ENCODE measurements around the gene AGRN.

AGRN gene

GRCh38 chr1:1020000-1020404, at the start of gene AGRN:
Gene AGRN (plus strand): TSS chr1:1020120. CDS start chr1:1020173, 53 bp downstream.
- TF ChIP-seq, protein P1, sequence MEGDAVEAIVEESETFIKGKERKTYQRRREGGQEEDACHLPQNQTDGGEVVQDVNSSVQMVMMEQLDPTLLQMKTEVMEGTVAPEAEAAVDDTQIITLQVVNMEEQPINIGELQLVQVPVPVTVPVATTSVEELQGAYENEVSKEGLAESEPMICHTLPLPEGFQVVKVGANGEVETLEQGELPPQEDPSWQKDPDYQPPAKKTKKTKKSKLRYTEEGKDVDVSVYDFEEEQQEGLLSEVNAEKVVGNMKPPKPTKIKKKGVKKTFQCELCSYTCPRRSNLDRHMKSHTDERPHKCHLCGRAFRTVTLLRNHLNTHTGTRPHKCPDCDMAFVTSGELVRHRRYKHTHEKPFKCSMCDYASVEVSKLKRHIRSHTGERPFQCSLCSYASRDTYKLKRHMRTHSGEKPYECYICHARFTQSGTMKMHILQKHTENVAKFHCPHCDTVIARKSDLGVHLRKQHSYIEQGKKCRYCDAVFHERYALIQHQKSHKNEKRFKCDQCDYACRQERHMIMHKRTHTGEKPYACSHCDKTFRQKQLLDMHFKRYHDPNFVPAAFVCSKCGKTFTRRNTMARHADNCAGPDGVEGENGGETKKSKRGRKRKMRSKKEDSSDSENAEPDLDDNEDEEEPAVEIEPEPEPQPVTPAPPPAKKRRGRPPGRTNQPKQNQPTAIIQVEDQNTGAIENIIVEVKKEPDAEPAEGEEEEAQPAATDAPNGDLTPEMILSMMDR (IDR thresholded peaks at IDR 0.05; ENCODE audit: extremely low read depth, missing control alignments), result no peak
- peak; percentile 89 for DNase-seq (ENCODE audit: low spot score)

DNA sequence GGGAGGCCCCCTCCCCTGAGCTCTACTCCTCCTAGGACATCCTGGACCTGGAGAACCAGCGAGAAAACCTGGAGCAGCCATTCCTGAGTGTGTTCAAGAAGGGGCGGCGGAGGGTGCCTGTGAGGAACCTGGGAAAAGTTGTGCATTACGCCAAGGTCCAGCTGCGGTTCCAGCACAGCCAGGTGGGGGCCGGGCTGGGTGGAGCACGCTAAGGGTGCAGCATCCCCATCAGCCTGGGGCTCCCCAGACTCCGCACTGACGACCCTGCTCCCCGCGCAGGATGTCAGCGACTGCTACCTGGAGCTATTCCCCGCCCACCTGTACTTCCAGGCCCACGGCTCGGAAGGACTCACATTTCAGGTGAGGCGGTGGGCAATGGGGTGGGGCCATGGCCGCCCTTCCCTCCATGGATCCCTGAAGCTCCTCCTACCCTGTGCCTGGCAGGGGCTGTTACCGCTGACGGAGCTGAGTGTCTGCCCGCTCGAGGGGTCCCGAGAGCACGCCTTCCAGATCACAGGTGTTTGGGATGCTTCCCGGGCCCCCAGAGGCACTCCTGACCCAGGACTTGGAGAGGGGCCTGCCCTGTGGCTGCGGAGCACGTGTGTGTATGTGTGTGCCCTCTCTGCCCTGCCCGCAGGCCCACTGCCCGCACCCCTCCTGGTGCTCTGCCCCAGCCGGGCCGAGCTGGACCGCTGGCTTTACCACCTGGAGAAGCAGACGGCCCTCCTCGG, 49.5 kb upstream of the AGRN start:
- DNase-seq (ENCODE audit: low spot score), result no peak

GRCh38 chr1:970973-971730, 48.8 kb upstream of the AGRN start:
- TF ChIP-seq, protein P1 (IDR thresholded peaks at IDR 0.05; ENCODE audit: extremely low read depth, missing control alignments), result no peak

More for the DNA sequence above, 49.5 kb upstream of the AGRN start:
- TF ChIP-seq, protein P1 (IDR thresholded peaks at IDR 0.05; ENCODE audit: extremely low read depth, missing control alignments), result no peak

DNA sequence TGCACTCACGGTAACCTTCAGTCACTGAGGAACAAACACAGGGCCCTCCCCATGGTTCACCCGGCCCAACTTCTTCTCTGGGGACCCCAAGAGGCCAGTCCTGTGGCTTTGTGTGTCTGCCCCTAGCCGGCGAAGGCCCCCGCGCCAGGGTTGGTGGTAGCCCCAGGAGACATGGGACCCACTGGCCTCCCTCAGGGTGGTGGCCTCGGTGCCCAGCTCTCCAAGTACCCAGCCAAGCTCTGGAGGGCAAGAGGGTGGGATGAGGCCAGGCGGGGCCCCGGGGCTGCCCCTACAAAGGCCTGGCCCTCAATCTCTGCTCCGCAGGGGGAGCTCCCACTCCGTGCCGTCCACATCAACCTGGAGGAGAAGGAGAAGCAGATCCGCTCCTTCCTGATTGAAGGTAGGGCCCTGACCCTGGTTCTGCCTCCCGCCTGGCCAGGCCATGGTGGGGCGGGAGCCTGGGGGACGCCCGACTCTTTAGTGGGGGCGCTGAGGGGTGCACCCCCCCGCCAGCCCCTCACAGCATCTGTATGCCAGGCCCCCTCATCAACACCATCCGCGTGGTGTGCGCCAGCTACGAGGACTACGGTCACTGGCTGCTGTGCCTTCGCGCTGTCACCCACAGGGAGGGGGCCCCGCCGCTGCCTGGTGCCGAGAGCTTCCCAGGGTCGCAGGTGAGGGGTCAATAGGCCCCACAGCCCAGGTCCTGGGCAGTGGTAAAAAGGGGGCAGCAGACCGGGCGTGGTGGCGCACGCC, 48.0 kb upstream of the AGRN start:
- no peak for DNase-seq (ENCODE audit: low spot score)
- TF ChIP-seq, protein P1 (IDR thresholded peaks at IDR 0.05; ENCODE audit: extremely low read depth, missing control alignments), result no peak

More at GRCh38 chr1:970973-971730, 48.8 kb upstream of the AGRN start:
- DNase-seq (ENCODE audit: low spot score), result no peak

DNA sequence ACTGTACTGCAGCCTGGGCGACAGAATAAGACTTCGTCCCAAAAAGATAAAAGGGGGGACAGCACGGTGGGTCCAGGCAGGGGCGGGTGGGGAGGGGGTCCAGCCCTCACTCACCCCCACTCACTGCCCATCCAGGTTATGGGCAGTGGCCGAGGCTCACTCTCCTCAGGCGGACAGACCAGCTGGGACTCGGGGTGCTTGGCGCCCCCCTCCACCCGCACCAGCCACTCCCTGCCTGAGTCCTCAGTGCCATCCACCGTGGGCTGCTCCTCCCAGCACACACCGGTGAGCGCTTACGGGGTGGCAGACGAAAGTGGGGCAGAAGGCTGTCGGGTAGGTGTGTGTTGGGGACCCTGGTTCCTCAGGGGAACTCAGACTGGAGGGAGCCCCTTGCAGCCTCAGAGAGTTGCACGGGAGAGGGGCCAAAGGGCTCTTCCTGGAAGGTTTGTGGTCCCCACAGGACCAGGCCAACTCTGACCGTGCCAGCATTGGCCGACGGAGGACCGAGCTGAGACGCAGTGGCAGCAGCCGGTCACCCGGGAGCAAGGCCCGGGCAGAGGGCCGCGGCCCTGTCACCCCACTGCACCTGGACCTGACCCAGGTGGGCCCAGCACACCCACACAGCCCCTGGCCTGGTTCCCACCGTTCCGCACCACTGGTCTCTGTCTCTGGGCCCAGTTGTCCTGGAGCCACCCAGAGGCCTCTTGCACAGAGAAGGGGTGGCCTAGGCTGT, 47.0 kb upstream of the AGRN start:
- no peak for DNase-seq (ENCODE audit: low spot score)
- TF ChIP-seq, protein P1 (IDR thresholded peaks at IDR 0.05; ENCODE audit: extremely low read depth, missing control alignments), result no peak

DNA sequence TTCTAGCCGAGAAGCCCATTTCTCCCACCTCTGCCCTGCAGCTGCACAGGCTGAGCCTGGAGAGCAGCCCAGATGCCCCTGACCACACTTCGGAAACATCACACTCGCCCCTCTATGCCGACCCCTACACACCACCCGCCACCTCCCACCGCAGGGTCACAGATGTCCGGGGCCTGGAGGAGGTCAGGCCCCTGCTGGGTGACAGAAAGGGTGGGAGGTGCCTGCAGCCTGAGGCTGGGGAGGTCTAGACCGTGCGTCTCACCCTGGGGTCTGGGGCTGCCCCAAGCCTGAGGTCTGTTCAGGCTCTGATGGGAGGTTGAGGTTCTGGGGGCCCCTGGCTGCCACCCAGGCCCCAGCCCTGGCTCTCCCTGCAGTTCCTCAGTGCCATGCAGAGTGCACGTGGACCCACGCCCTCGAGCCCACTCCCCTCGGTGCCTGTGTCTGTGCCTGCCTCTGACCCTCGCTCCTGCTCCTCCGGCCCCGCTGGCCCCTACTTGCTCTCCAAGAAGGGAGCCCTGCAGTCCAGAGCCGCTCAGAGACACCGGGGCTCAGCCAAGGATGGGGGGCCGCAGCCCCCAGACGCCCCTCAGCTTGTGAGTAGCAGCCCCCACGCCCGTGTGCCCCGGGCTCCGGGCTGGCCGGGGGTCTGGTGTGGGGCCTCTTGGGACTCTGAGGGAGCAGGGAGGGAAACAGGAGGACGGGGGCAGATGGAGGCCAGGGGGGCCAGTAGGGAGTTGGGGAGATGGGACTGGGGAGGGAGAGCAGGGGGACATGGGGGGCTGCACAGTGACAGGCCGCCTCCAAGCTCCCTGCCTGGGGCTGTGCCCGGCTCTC, 46.2 kb upstream of the AGRN start:
- TF ChIP-seq, protein P1 (IDR thresholded peaks at IDR 0.05; ENCODE audit: extremely low read depth, missing control alignments), result no peak

More for the DNA sequence above, 46.2 kb upstream of the AGRN start:
- DNase-seq (ENCODE audit: low spot score), result no peak

All from GM20000 (cell line).